Fibroblast of peridontal ligament (primary cell): ENCODE results near the gene ETHE1.

ENCODE experiments used
- DNase-seq: peaks from one replicate; pipeline ENCODE4 v3.0.0-alpha.2; 2010; ENCODE audit errors: extremely low read depth

The ETHE1 gene, protein sequence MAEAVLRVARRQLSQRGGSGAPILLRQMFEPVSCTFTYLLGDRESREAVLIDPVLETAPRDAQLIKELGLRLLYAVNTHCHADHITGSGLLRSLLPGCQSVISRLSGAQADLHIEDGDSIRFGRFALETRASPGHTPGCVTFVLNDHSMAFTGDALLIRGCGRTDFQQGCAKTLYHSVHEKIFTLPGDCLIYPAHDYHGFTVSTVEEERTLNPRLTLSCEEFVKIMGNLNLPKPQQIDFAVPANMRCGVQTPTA

DNA sequence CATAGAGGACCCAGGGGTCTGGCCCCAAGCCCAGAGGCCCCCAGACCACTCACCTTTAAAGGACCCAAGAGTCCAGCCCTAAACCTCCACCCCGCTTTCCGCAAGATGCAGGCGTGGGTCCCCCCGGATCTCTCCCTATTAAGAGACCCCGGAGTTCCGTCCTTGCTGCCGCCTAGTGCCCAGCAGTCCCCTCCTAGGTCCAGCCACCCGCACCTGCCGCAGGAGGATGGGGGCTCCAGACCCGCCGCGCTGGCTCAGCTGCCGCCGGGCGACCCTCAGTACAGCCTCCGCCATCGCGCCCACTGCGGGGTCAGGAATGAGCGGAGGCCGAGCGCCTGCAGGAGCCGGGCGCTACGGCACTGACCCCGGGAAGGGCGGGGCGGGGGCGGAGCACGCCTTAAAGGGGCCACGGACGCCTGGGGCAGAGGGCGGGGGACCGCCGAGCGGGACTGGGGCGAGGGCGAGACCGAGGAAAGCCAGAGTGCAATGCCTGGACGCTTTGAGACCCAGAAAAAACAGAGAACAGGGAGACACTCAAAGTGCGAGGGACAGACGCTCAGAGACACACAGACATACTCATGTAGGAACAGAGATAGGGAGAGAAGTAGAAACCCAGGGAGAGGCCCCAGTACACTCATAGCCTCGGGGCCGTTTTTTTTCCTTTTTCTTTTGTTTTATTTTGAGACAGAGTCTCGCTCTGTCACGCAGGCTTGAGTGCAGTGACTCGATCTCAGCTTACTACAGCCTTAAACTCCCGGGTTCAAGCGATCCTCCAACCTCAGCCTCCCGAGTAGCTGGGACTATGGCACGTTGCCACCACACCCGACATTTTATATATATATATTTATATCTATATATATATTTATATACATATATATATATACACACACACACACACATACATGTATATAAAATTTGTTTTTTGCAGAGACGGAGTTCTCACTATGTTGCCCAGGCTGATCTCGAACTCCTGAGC lies at the start of gene ETHE1:
ETHE1 (minus strand) TSS at position 318 of the 976 bp plus-strand sequence; CDS start at position 294, 24 bp downstream.
- peak; percentile 40 for DNase-seq

DNA sequence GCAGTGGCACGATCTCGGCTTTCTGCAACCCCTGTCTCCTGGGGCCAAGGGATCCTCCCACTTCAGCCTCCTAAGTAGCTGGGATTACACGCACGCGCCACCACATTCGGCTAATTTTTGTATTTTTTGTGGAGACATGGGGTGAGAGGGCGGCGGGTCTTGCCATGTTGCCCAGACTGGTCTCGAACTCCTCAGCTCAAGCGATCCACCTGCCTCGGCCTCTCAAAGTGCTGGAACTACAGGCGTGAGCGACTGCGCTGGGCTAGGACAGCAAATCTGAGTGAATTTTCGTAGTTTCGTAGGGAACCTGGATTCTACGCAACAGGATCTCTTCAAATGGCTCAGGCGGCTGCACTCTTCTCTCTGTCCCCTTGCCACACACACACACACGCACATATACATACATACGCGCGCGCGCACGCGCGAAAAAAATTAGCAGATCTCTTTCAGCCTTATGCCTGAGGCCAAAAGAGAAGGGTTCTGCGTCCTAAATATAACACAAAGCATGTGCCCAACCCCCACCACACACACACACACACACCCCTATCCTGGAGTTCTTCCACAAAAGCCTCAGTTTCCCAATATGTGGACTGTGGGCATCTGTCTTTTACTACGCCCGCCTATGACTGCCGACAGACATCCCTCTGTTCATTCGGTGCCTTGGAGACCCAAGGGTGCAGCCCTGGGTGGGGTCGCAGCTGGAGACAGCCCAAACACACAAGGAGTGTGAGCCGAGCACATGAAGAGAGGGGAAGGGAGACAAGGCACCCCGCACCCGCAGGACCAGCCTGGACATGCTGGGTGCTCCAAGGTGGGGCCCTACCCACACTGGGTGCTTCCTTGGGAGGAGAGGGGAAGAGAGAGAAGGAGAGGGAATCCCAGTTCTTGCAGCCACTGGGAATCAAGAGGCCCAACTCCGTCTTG lies 49.2 kb upstream of the ETHE1 start:
- DNase-seq: no peak

DNA sequence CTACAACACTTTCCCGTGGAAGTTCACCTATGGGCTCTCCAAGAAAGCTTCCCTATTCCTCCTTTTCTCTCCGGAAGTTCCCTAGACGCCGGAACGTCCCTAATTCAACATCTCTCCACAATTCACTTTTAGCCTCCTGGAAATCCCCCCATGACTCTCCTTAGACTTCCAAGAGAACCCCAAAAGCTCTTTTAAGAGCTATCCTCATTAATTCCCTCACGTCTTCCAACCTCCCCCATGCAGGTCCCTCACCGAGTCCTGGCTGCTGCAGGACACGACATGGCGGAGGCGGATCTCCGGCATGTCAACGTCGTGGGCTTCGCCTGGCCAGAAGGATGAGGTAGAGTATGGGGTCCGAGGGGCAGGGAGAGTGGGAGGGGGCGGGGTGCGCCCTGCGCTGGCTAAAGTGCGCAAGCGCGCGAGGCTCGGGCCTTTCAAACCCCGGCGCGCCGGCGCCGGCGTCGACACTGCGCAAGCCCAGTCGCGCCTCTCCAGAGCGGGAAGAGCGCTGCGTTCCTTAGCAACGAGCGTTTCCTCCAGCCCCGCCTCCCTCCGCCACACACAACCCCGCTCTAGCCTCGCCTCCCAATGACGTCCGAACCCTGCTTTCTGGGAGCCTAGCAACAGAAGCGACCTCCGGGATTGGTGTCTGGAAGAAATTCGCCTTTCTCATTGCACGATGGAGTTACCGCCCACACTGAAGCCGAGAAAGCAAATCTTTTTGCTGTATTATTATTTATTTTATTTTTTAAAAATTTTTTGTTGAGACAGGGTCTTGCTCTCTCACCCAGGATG lies 48.4 kb upstream of the ETHE1 start, which contains the start of the genes PINLYP and XRCC1:
PINLYP (plus strand) TSS at position 646 of the 795 bp plus-strand sequence. CDS start 1,391 bp downstream, outside the sequence.
XRCC1 (minus strand) TSS at position 372 of the 795 bp plus-strand sequence; CDS start at position 303, 69 bp downstream.
- DNase-seq: peak; percentile 98

DNA sequence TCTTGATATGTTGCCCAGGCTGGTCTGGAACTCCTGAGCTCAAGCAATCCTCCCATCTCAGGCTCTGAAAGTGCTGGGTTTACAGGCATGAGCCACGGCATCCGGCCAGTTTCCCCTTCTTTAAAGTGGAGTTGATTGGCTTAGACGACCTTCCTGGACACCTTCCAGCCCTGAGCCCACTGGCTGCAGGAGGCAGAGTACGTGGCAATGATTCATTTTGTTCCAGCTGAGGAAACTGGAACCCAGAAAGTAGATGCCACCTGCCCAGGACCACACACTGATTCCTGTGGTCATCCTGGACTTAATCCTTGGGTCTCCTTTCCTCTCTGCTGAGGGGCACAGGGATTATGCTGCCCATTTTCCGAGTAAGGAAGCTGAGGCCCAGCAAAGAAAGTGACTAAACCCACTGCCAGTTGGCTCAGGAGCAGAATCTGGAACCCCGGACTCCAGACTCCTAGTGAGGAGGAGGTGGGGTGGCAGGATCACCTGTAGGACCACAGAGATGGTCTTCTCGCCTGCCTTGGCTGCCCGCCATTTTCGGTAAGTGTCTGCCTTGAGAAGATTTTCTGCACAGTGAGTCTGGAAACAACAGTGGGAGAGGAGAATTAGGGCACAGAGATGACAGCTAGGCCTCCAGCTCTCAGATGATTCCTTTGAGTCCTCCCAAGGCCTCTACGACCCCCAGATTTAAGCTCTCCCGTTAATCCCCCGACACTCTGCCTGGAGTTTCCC lies 47.6 kb upstream of the ETHE1 start:
- DNase-seq: peak; percentile 7

DNA sequence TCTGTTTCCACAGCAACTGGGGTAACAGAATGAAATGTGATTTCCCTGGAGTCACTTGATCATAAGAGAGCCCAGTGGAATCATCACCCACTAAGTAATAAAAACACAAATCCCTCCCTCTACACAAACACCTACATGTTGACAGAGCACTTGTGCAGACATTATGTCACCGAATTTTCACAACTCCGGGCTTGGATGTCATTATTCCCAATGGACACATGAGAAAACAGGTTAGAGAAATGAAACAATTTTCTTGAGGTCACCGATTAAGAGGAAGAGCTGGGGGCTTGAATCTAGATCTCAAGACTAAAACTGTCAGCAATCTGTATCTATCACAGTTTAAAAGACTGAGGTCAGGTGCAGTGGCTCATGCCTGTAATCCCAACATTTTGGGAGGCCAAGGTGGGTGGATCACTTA lies 45.2 kb upstream of the ETHE1 start:
- DNase-seq: no peak

DNA sequence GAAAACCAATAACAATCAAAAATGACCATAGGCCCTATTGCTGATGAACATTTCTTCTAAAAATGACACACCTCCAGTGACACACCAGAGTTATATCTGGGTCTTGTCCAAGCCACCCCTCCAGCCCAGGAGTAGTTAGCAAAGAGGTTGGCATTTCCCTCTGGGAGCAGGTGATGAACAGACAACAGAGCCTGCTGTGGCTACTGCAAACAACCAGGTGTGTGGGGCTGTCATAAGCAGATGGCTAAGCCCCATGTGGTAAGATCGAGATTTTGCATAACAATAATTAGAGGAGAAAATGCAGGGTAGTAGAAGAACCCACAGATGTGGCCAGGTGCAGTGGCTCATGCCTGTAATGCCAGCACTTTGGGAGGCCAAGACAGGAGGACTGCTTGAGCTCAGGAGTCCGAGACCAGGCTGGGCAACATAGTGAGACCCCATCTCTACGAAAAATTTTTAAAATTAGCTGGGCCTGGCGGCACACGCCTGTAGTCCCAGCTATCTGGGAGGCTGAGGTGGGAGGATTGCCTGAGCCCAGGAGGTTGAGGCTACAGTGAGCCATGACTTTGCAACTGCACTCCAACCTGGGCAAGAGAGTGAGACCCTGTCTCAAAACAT lies 43.3 kb upstream of the ETHE1 start:
- no peak for DNase-seq

DNA sequence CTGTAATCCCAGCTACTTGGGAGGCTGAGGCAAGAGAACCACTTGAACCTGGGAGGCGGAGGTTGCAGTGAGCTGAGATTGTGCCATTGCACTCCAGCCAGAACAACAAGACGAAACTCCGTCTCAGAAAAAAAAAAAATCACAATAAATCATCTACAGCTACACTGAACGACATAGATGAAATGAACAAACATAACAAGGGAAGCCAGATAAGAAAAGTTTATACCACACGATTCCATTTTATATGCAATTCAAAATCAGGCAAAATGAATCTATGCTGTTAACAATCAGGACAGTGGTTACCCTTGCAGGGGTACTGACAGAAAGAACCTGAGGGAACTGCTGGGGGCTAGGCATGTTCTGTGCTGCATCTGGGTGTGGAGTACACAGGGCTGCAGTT lies 42.7 kb upstream of the ETHE1 start:
- DNase-seq: no peak

DNA sequence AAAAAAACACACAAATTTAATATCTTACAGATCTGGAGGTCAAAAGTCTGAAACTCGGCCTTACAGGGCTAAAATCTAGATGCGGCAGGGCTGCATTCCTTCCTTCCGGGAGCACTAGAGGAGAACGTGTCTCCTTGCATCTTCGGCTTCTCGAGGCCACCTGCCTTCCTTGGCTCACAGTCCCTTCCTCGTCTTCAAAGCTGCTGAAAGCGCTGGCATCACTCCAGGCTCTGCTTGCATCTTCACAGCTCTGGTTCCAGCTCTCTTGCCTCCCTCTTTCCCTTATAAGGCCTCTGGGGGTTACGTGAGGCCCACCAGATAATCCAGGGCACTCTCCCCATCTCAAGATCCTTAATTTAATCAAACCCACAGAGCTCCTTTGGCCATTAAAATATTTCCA lies 37.8 kb upstream of the ETHE1 start:
- DNase-seq: no peak

DNA sequence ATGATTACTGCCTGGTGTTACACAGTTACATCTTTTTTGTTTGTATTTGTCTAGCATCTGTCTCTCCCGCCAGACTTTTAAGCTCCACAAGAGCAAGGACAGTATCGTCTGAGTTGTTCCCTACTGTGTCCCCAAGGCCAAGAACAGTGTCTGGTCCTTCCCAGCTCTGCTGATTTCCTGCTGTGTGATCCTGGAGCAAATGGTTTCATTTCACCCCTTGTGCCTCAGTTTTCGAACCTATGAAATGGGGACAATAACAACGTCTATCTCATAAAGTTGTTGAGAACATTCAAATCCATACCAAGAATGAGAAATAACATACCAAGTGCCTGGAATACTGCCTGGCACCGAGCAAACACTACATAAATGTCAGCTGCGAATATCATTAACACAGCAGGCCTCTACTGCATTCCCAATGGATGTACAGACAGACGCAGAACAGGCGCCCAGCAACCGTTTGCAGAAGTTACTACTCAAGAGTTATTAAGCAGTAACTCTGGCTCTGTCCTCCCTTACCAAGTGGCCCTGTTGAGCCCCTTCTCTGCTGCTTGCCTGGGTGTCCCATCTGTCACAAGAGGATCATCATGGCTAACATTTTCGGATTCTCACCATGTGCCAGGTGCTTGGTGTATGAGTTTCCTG lies 36.9 kb upstream of the ETHE1 start:
- no peak for DNase-seq

DNA sequence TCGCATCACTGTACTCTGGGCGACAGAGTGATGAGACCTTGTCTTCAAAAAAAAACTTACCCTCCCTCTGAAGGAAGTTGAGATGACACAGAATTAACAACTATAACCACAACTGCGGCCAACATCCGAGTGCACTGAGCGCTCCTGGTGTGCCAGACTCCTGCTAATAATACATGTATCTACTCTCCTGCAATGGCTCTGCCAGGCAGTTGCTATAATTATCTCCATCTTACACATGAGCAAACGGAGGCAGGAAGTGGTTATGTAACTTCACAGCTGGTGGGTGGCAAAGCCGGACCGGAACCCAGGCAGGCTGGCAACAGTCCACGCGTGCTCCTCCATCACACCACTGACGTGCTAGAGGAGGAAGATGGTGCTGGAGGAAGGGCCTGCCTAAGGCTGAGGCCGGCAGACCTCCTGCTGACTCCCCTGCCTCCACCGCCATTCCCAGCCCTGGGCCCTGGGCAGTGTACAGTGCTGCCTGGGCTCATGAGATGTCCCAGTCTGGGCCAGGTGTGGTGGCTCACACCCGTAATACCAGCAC lies 35.8 kb upstream of the ETHE1 start:
- DNase-seq: peak; percentile 78

DNA sequence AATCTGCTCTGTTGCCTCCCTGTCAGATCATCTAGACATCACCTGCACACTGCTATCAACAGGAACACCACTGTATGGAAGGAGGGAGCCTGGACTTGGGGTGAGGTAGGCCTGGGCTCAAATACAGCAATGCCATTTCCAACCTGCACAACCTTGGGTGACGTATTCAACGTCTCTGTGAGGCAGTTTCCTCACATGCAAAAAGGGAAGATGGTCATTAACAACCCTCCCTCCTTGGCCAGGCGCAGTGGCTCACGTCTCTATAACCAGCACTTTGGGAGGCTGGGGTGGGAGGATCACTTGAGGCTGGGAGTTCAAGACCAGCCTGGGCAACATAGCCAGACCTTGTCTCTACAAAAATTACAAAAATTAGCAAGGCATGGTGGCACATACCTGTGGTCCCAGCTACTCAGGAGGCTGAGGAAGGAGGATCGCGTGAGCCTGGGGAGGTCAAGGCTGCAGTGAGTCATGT lies 35.3 kb upstream of the ETHE1 start:
- DNase-seq: no peak

DNA sequence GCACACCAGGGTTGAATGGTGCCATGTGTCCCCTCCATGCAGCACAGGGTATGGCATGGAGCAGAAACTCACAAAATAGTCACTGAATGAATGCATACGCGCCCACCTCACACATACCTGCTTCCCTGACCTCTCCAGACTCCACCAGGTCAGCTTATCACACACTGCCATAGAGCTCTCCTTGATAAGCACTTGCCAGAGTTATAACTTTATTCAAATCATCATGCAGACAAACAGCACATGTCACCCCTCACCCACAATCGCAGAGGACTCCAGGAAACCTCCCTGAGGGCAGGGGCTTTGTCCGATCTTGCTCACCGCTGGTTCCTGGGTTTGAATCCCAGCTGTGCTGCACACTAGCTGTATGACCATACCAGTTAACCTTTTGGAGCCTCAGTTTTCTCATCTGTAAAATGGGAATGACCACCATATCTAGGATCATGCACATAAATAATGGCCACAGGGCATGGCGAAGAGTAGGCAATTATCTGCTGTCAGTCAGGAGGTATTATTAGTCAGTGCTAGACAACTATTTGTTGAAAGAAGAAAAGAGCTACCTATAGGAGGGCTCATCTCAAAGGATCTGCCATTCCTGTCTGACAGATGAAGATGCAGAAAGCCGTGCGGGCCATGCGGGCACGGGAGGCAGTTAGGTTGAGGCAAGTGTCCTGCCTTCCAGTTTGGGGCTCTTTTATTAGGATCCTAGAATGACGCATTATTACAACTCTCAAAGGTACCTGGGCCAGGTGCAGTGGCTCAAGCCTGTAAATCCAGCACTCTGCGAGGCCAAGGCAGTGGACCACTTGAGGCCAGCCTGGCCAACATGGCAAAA lies 34.4 kb upstream of the ETHE1 start:
- DNase-seq: no peak

DNA sequence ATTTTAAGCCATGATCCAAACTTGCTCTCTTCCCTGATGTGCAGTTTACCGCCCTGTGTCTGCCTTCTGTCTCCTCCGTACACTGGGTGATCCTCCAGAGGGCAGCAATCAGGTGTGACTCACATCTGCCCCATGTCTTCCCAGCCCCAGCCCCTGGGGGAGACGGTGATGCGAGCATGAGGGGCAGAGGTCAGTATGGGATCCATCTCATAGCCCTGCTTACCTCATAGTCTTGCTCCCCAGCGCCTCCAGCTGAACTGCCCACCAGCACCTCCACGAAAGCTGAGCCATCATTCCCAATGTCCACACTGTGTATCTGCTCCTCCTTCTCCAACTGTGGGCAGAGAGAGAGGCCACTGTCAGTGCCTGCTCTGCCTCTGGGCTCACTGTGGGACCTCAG lies 33.7 kb upstream of the ETHE1 start:
- peak; percentile 32 for DNase-seq

DNA sequence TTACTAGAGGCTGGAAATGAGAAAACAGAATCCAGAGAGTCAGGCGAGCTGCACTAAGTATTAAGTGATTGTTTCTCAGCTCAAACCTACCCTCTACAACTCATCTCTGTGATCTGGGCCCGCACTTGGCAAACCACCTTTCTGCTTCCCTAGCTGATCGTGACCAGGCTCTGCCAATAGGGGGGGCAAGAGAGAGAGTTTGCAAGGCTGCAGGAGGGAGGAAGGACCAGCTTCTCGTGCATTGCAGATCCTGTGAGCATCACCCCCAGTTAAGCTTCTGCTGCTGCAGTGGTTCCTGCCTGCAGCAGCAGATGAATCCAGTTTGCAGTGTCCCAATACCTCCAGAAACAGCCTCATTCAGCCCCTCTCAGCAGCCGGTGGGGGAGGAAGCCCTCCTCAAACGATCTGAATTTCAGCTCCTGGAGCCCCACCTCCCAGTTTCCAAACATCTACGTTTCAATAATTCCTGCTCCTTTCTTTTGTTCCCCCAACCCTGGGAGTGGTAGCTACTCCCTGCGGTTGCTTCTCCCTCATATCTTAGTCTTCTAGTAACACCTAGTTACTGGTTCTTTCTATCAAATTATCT lies 28.3 kb upstream of the ETHE1 start:
- DNase-seq: peak; percentile 73

DNA sequence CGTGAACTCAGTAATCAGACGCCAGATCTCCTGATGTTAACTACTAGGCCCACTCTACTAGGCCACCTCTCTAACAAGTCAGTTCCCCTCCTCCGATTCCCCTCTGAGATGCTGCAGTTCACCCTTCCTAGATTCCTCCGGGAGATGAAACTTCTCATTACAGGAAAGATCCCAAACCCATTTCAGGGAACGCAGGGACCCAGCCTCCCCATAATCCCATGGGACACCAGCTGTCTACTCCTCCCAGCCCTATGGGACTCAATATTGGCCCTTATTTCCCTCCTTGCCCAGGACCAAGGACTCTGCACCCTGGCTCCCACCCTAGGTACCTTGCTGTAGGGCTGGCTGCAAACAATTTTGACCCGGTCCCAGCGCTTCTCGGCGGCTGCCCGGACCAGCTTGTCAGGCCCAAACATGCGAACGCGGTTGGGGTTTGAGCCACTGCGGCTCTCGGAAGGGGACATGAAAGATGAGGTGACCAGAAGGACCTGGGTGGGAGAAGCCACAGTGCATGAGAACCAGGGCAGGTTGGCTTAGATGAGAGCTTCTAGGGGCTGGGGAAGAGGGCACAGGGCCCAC lies 27.4 kb upstream of the ETHE1 start:
- DNase-seq: no peak

DNA sequence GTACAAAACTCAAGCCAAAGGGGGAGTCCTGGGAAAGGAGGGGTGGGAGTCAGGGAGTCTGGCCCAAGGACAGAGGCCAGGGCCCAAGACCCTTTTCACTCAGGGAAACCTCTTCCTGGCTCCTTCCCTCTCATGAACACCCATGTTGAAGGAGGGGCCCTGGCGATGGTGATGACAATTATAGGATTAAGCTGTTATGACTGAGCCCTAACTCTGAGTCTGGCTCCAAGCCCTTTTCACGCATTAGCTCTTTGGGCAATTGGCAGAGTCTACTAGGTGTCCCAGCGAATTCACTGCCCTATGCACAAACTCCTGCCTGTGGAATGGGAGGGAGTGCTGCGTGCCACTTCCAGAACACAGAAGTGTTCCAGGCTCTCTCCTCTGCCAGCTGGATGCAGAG lies 26.7 kb upstream of the ETHE1 start:
- DNase-seq: no peak

DNA sequence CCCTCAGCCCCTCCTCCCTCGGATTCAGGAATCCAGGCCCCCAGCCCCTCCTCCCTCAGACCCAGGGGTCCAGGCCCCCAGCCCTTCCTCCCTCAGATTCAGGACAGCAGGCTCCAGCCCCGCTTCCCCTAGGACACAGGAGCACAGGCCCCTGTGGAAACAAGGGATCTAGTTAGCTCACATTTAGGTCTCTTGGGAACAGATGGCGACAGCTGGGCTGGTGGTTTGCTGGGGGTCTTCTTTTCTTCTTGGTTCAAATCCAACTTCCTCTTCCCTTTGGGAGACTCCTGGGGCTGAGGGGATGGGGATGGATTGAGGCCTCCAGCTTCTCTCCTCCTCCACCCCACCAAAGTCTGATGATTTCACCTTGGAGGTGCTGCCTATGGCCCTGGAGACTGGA lies 25.6 kb upstream of the ETHE1 start:
- DNase-seq: no peak
